Measurements from ENCODE around the gene CASZ1.

Gene CASZ1

DNA sequence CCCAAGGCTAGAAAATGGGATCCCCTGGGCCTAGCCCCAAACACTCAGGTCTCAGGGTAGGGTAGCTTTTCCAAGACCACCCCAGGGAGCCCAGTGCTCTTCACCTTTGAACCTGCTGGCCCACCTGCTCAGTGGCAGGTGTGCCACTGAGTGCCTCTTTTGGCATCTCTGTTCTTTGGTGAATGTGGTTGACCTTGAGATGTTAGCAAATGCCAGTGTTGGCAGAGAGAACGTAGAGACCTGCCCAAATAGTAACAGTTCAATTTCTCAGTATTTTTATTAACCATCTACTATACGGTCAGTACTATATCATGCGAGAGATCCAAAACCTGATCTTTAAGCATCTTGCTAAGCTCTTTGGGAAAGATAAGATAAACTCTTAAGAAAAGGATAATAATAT, 193.5 kb downstream of the CASZ1 start:
- DNase-seq (ENCODE audit: low spot score): no peak

- no peak for DNase-seq (ENCODE audit: low spot score)
Observed at GRCh38 chr1:10601342-10602070, 194.9 kb downstream of the CASZ1 start.

- peak; percentile 57 for DNase-seq (ENCODE audit: low spot score)
Observed at GRCh38 chr1:10599194-10599861, 197.1 kb downstream of the CASZ1 start.

GRCh38 chr1:10598389-10598702, 198.1 kb downstream of the CASZ1 start:
- no peak for DNase-seq (ENCODE audit: low spot score)

DNA sequence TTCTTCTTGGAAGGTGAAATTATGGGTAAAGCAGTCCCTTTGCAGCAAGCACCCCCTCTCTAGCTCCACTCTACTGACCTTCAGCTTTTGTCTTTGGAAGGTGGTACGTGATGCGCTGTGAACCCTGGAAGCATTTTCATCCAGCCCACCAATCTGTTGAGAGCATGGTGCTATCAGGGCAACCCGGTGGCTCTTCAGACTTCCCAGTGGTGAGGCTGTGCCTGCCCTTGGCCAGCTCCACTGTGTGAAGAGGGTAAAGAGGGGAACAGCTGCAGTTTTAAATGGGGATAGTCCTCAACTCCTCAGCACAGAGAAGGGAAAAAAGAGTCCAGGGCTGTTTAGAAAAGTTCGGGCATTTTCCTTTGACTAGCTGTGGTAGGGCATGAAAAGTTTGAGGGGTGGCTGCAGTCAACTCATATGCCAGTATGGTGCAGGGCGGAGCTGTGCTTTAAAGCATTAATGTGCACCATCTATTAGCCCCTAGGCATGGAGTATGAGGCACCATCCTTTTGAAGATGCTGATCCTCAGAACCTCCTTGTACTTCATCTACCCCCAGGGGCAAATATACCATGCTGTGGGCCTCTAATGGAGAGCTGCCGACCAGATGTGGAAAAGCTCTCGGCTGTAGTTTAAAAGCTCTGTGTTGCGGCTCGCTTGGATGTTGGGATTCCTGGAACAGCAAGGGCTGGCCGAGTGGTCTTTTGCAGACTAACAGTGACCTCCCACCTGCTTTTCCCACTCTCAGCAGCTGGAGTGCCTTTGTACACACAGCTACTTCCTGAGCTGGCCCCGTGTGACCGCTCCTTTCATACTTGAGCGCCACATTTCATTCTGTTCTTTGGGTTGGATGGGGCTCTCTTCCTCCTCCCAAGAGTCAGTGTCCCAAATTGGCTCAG, 198.7 kb downstream of the CASZ1 start:
- DNase-seq (ENCODE audit: low spot score): no peak

DNA sequence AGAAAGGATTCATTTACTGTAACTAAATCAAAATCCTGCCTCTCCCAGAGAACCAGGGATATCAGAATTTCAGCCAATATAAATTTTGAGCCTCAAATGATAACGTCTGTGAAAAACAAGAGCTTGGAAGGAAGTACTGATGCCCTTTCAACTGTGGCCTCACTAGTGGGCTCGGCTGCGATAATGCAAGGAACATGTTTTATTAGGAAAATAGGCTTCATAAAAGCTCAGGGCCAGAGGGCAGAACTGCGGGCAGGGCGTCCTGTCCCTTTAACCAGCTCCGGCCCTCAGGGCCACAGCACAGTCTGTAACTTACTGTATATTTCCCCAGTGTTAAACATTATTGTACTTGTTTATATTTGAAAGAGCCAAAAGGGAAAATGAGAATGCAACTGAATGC, 199.7 kb downstream of the CASZ1 start:
- no peak for DNase-seq (ENCODE audit: low spot score)

- no peak for DNase-seq (ENCODE audit: low spot score)
Observed at GRCh38 chr1:10594595-10595223, 201.7 kb downstream of the CASZ1 start.

- DNase-seq (ENCODE audit: low spot score): no peak
Observed at GRCh38 chr1:10593750-10594149, 202.7 kb downstream of the CASZ1 start.

GRCh38 chr1:10592373-10592772, 204.1 kb downstream of the CASZ1 start:
- no peak for DNase-seq (ENCODE audit: low spot score)

DNA sequence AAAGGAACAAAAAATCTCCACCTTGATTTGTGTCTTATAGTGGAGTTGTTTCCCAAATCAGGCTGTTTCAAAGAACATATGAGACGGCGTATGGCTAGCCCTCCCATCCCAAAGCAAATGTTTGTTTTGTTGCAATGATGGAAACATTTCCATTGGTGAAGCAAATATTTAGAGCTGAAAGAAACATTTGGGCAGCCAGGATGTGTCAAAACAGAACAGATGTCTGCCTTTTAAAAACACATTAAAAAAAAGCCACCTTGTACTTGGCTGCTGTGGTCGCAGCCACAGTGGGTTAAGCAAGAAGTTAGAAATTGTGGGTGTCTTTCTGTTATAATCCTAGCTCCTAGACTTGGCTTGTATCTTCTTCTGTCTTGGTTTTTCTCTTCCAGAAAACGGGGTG, 205.4 kb downstream of the CASZ1 start:
- no peak for DNase-seq (ENCODE audit: low spot score)

DNA sequence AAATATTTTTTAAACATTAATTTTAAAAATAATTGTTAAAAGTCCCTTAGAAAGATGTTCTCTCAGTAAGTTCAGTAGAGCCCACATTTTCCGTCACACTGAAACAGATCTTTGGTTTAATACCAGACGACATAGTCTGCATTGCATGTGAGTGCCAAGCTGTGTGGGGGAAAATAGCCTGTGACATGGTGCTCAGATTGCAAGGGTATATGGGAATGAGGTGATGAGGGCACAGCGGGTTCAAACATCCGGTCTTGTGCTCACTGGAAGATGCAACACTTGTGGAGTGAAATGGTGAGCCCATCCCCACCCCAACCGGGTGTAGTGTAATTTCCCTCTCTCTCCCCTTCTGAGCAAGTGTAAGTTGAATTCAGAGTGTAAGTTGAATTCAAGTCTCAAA, 207.4 kb downstream of the CASZ1 start:
- no peak for DNase-seq (ENCODE audit: low spot score)

- no peak for DNase-seq (ENCODE audit: low spot score)
Observed at GRCh38 chr1:10588640-10589039, 207.8 kb downstream of the CASZ1 start.
